ENCODE results near the gene SOX13. TPM values are rescaled to one million over a fixed set of nuclear protein-coding genes. Genes with fewer than 3 reads are reported as not detected.

Gene SOX13
- total and polyA plus RNA-seq, 7 experiments from 2014 or later: 0.24 to 10.1 (median 0.85) TPM; not detected in 2

- POLR2A ChIA-PET: no interaction called here
- CTCF ChIA-PET: no interaction called here
- Histone ChIP-seq H3K36me3 (ENCODE audit: control insufficient read depth in 2 of 3, insufficient read depth in 3 of 3, low read length in 3 of 3) (no peaks in the 10 kb centered on the region), H3K4me1 (ENCODE audit: control insufficient read depth in 2 of 2, insufficient read depth in 2 of 2, low read length in 2 of 2) (no peaks in the 10 kb centered on the region), H3K27me3 (ENCODE audit: control insufficient read depth in 2 of 2, insufficient read depth in 2 of 2, low read length in 2 of 2) (no peaks in the 10 kb centered on the region), H3K27ac (ENCODE audit: low read depth, low read length) (no peak overlapping the region), H3K4me3 (ENCODE audit: low read length) (no peak overlapping the region), H3K9me3 (ENCODE audit: control insufficient read depth in 2 of 3, low read length in 3 of 3) (no peaks in the 10 kb centered on the region)
- no peaks in the 10 kb centered on the region for H3K27me3 Mint-ChIP-seq
- DNase-seq: no peak
- H3K4me3 Mint-ChIP-seq: no peak overlapping the region
- intact Hi-C loops (cut with micrococcal nuclease): no loop called here
- H3K9me3 Mint-ChIP-seq: no peaks in the 10 kb centered on the region
- H3K4me1 Mint-ChIP-seq: peaks cover 0 to 5% (median 0%) of the 10 kb centered on the region in 7 donors
- H3K36me3 Mint-ChIP-seq: no peaks in the 10 kb centered on the region
- no peak for ATAC-seq
- no peak overlapping the region for H3K27ac Mint-ChIP-seq
Measured at GRCh38 chr1:204121840-204122555, 49.1 kb downstream of the SOX13 start.

GRCh38 chr1:204123376-204123775 is 50.5 kb downstream of the SOX13 start:
- ATAC-seq (no peak), DNase-seq (no peak)
- Mint-ChIP-seq H3K4me1 (peaks cover 0 to 7% (median 2%) of the 10 kb centered on the region in 7 donors), H3K27me3 (no peaks in the 10 kb centered on the region), H3K36me3 (no peaks in the 10 kb centered on the region), H3K9me3 (no peaks in the 10 kb centered on the region), H3K4me3 (no peak overlapping the region), H3K27ac (no peak overlapping the region)
- H3K9me3 ChIP-seq (ENCODE audit: control insufficient read depth in 2 of 3, low read length in 3 of 3): no peaks in the 10 kb centered on the region
- intact Hi-C loops (cut with micrococcal nuclease): no loop called here
- CTCF ChIA-PET: interaction anchor here (0.7 kb wide), 1 partner anchor 264 kb away, joined by 3 read pairs; no protein-coding TSS in a partner anchor
- H3K4me1 ChIP-seq (ENCODE audit: control insufficient read depth in 2 of 2, insufficient read depth in 2 of 2, low read length in 2 of 2): no peaks in the 10 kb centered on the region
- H3K27ac ChIP-seq (ENCODE audit: low read depth, low read length): no peak overlapping the region
- POLR2A ChIA-PET: no interaction called here
- no peak overlapping the region for H3K4me3 ChIP-seq (ENCODE audit: low read length)
- H3K36me3 ChIP-seq (ENCODE audit: control insufficient read depth in 2 of 3, insufficient read depth in 3 of 3, low read length in 3 of 3): no peaks in the 10 kb centered on the region
- no peaks in the 10 kb centered on the region for H3K27me3 ChIP-seq (ENCODE audit: control insufficient read depth in 2 of 2, insufficient read depth in 2 of 2, low read length in 2 of 2)

- intact Hi-C loops (cut with micrococcal nuclease): loop anchor here (5.0 kb wide), 1 partner anchor 857 kb away; no protein-coding TSS in a partner anchor
- H3K4me1 Mint-ChIP-seq: peaks cover 0 to 14% (median 9%) of the 10 kb centered on the region in 7 donors
- H3K27me3 Mint-ChIP-seq: no peaks in the 10 kb centered on the region
Measured at GRCh38 chr1:204124639-204125038, 51.7 kb downstream of the SOX13 start.

GRCh38 chr1:204125759-204126351 is 52.9 kb downstream of the SOX13 start:
- CTCF ChIA-PET: interaction anchor here (0.6 to 0.7 kb wide), 2 partner anchors 438 to 938 kb away, joined by 3 read pairs; no protein-coding TSS in a partner anchor

More at GRCh38 chr1:204124639-204125038, 51.7 kb downstream of the SOX13 start:
- H3K36me3 ChIP-seq (ENCODE audit: control insufficient read depth in 2 of 3, insufficient read depth in 3 of 3, low read length in 3 of 3): no peaks in the 10 kb centered on the region
- no peak overlapping the region for H3K27ac ChIP-seq (ENCODE audit: low read depth, low read length)
- ATAC-seq (no peak), DNase-seq (no peak)
- Mint-ChIP-seq H3K27ac (peak overlapping the region in 1 of 9 donors; percentile 48), H3K36me3 (no peaks in the 10 kb centered on the region), H3K4me3 (no peak overlapping the region), H3K9me3 (no peaks in the 10 kb centered on the region)
- no peaks in the 10 kb centered on the region for H3K4me1 ChIP-seq (ENCODE audit: control insufficient read depth in 2 of 2, insufficient read depth in 2 of 2, low read length in 2 of 2)
- H3K9me3 ChIP-seq (ENCODE audit: control insufficient read depth in 2 of 3, low read length in 3 of 3): no peaks in the 10 kb centered on the region
- POLR2A ChIA-PET: no interaction called here
- H3K27me3 ChIP-seq (ENCODE audit: control insufficient read depth in 2 of 2, insufficient read depth in 2 of 2, low read length in 2 of 2): no peaks in the 10 kb centered on the region
- CTCF ChIA-PET: no interaction called here
- no peak overlapping the region for H3K4me3 ChIP-seq (ENCODE audit: low read length)

GRCh38 chr1:204126386-204126785 is 53.5 kb downstream of the SOX13 start:
- no peaks in the 10 kb centered on the region for H3K9me3 ChIP-seq (ENCODE audit: control insufficient read depth in 2 of 3, low read length in 3 of 3)
- no peak overlapping the region for H3K27ac Mint-ChIP-seq
- no peak overlapping the region for H3K4me3 ChIP-seq (ENCODE audit: low read length)
- ChIA-PET CTCF (no interaction called here), POLR2A (no interaction called here)
- H3K9me3 Mint-ChIP-seq: no peaks in the 10 kb centered on the region
- H3K4me1 Mint-ChIP-seq: peaks cover 0 to 14% (median 9%) of the 10 kb centered on the region in 7 donors
- no peaks in the 10 kb centered on the region for H3K27me3 Mint-ChIP-seq
- no peaks in the 10 kb centered on the region for H3K27me3 ChIP-seq (ENCODE audit: control insufficient read depth in 2 of 2, insufficient read depth in 2 of 2, low read length in 2 of 2)
- H3K36me3 ChIP-seq (ENCODE audit: control insufficient read depth in 2 of 3, insufficient read depth in 3 of 3, low read length in 3 of 3): no peaks in the 10 kb centered on the region
- DNase-seq (no peak), ATAC-seq (no peak)
- H3K4me3 Mint-ChIP-seq: no peak overlapping the region
- H3K27ac ChIP-seq (ENCODE audit: low read depth, low read length): no peak overlapping the region
- no peaks in the 10 kb centered on the region for H3K4me1 ChIP-seq (ENCODE audit: control insufficient read depth in 2 of 2, insufficient read depth in 2 of 2, low read length in 2 of 2)
- intact Hi-C loops (cut with micrococcal nuclease): loop anchor here (5.0 kb wide), 1 partner anchor 859 kb away; no protein-coding TSS in a partner anchor
- no peaks in the 10 kb centered on the region for H3K36me3 Mint-ChIP-seq

More at GRCh38 chr1:204125759-204126351, 52.9 kb downstream of the SOX13 start:
- H3K4me3 Mint-ChIP-seq: no peak overlapping the region
- Histone ChIP-seq H3K4me3 (ENCODE audit: low read length) (no peak overlapping the region), H3K9me3 (ENCODE audit: control insufficient read depth in 2 of 3, low read length in 3 of 3) (no peaks in the 10 kb centered on the region), H3K27ac (ENCODE audit: low read depth, low read length) (no peak overlapping the region), H3K27me3 (ENCODE audit: control insufficient read depth in 2 of 2, insufficient read depth in 2 of 2, low read length in 2 of 2) (no peaks in the 10 kb centered on the region), H3K4me1 (ENCODE audit: control insufficient read depth in 2 of 2, insufficient read depth in 2 of 2, low read length in 2 of 2) (no peaks in the 10 kb centered on the region), H3K36me3 (ENCODE audit: control insufficient read depth in 2 of 3, insufficient read depth in 3 of 3, low read length in 3 of 3) (no peaks in the 10 kb centered on the region)
- H3K27ac Mint-ChIP-seq: no peak overlapping the region
- no peaks in the 10 kb centered on the region for H3K36me3 Mint-ChIP-seq
- POLR2A ChIA-PET: no interaction called here
- intact Hi-C loops (cut with micrococcal nuclease): loop anchor here (5.0 kb wide), 1 partner anchor 859 kb away; no protein-coding TSS in a partner anchor
- H3K9me3 Mint-ChIP-seq: no peaks in the 10 kb centered on the region
- H3K27me3 Mint-ChIP-seq: no peaks in the 10 kb centered on the region
- no peak for ATAC-seq
- no peak for DNase-seq
- H3K4me1 Mint-ChIP-seq: peaks cover 0 to 14% (median 9%) of the 10 kb centered on the region in 7 donors

GRCh38 chr1:204126956-204127355 is 54.0 kb downstream of the SOX13 start:
- ChIA-PET POLR2A (no interaction called here), CTCF (no interaction called here)
- H3K27me3 Mint-ChIP-seq: no peaks in the 10 kb centered on the region
- H3K27ac Mint-ChIP-seq: no peak overlapping the region
- no peaks in the 10 kb centered on the region for H3K4me1 ChIP-seq (ENCODE audit: control insufficient read depth in 2 of 2, insufficient read depth in 2 of 2, low read length in 2 of 2)
- H3K4me1 Mint-ChIP-seq: peaks cover 0 to 14% (median 9%) of the 10 kb centered on the region in 7 donors
- H3K4me3 Mint-ChIP-seq: no peak overlapping the region
- H3K9me3 ChIP-seq (ENCODE audit: control insufficient read depth in 2 of 3, low read length in 3 of 3): no peaks in the 10 kb centered on the region
- H3K4me3 ChIP-seq (ENCODE audit: low read length): no peak overlapping the region
- H3K27me3 ChIP-seq (ENCODE audit: control insufficient read depth in 2 of 2, insufficient read depth in 2 of 2, low read length in 2 of 2): no peaks in the 10 kb centered on the region
- no peaks in the 10 kb centered on the region for H3K36me3 Mint-ChIP-seq
- no peaks in the 10 kb centered on the region for H3K36me3 ChIP-seq (ENCODE audit: control insufficient read depth in 2 of 3, insufficient read depth in 3 of 3, low read length in 3 of 3)
- no peaks in the 10 kb centered on the region for H3K9me3 Mint-ChIP-seq
- H3K27ac ChIP-seq (ENCODE audit: low read depth, low read length): no peak overlapping the region
- ATAC-seq: no peak
- intact Hi-C loops (cut with micrococcal nuclease): loop anchor here (5.0 kb wide), 1 partner anchor 860 kb away; no protein-coding TSS in a partner anchor
- no peak for DNase-seq
